GM18499 (cell line): Measurements from ENCODE around the gene BMP8A.
"Not testable (repeated sequence)": the region's sequence is repeated elsewhere in the genome, so short reads cannot be mapped to it uniquely, and the experiment has no call there.

Source experiments
- ATAC-seq: cut with Tn5 transposase; IDR thresholded peaks from one replicate; pipeline ENCODE4 v1.9.1; 2021; ENCODE audit warnings: moderate number of reproducible peaks; ENCODE audit not compliant: insufficient read depth, unreplicated experiment

BMP8A gene

DNA sequence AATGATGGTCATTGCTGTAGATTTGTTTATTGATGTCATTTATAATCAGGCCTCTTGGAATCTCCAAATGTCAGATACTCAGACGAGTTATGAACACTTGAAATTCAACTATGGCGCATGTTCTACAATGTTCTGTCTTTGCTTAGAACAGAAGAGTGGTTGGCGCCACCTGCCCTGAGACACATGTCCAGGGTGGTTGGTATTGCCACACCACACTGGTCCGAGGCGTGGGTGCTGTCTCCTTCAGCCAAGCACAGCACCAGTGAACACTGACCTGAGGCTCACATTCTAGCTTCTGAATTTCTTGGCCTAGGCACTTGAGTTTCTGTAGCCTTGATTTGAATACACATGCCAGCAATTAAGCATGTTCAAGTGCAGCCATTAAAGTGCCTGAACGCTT lies 10.1 kb upstream of the BMP8A start:
- no peak for ATAC-seq

DNA sequence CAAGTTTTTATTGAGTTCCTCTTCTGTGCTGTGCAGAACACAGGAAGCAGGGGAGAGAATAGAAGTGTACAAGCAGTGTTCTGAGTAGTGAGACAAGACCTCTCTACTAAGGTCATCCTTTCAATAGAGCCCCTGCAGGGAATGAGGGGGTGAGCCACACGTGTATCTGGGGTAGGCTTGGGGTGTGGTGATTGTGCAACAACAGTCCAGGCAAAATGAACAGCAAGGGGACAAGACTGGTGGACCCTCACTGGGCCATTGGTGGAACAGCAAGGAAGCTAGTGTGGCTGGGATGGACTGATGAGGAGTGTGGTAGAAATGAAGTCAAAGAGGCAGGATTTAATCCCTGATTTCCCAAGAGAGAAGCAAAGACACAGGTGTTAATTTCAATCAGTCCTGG lies 8.2 kb upstream of the BMP8A start:
- no peak for ATAC-seq

DNA sequence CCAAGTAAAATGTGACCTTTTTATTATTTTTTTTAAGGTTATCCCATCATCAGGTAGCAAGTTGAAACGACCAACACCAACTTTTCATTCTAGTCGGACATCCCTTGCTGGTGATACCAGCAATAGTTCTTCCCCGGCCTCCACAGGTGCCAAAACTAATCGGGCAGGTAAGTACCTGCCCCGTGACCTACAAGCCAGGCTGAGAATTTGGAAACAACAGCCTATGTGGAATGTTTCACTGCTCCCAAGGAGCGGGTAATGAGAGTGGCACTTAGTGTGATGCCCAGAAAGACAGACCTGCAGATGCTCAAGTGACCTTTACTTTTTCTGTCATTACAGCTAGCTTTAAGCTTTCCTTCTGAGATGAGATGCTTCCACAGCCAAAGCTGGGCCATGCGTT lies 6.9 kb upstream of the BMP8A start:
- ATAC-seq, result no peak

DNA sequence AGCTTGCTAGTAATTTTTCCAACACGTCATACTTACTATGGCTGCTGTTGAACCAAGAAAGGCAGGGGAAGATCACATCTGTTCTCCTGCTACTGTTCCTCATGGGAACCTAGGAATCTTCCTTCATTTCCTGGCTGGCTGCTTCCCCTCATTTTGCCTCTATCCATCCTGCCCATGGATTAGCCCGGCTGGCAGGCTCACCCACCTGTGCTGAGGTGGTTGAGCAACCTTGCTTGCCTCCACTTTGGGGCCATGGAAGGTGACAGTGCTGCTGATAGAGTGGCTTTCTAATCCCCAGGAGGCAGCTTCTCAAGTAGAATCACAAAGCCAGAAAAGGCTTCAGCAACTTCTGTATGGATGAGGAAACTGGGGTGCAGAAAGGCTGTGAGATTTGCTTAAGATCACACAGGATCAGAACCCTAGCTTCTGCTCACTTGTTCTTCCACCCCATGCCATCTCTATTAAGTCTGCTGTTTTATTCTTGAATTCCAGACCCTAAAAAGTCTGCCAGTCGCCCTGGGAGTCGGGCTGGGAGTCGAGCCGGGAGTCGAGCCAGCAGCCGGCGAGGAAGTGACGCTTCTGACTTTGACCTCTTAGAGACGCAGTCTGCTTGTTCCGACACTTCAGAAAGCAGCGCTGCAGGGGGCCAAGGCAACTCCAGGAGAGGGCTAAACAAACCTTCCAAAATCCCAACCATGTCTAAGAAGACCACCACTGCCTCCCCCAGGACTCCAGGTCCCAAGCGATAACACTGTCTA lies 6.2 kb upstream of the BMP8A start:
- no peak for ATAC-seq

DNA sequence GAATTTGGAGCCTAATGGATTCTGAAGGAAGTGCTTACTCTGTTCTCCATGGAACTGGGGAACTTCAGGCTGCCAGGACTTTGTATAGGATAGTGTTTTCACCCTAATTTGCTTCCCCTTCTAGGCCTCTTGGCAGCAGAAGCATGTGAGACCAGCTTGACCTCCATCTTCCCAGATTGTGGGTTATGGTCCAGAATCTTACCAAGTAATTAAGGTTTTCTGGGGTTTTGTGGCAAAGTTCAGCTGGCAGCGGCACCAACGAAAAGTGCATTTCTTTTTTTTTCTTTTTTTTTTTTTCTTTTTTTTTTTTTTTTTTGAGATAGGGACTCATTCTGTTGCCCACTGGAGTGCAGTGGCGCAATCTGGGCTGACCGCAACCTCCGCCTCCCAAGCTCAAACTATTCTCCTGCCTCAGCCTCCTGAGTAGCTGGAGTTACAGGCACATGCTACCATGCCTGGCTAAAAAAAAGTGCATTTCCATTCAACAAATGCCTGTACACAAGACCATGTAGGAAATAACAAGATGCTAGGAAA lies 3.4 kb upstream of the BMP8A start:
- ATAC-seq, result no peak

DNA sequence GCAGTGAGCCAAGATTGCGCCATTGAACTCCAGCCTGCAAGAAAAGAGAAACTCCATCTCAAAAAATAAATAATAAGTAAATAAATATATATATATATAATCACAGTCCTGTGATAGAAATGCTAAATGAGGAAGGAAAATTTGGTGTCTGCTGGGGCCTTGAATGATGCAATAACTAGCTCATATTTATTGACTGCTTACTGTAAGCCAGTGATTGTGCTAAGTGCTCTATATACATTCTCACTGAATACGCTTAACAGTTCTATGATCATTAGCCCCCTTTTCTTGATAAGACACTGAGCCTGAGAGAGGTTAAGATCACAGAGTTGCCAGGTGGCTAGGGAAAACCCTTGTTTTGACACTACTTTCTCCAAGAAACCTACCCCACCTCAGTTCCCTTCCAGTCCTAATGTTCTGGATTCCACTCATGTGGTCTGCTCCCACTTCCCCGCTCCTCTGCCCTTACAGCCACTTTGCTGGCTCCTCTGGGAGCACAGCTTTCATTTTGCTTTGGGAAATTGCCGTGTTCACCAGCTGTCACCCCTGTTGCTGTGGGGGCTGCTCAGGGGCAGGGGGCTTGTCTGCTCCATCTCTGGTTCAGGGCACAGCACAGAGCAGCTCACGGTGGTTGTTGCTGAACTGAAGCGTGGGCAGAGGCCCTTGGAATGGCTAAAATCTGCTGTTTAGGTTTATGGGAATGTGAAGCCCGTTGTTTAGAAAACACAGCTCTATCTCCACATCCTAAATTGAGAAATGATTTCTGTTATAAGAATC lies 2.5 kb upstream of the BMP8A start:
- ATAC-seq, result no peak

DNA sequence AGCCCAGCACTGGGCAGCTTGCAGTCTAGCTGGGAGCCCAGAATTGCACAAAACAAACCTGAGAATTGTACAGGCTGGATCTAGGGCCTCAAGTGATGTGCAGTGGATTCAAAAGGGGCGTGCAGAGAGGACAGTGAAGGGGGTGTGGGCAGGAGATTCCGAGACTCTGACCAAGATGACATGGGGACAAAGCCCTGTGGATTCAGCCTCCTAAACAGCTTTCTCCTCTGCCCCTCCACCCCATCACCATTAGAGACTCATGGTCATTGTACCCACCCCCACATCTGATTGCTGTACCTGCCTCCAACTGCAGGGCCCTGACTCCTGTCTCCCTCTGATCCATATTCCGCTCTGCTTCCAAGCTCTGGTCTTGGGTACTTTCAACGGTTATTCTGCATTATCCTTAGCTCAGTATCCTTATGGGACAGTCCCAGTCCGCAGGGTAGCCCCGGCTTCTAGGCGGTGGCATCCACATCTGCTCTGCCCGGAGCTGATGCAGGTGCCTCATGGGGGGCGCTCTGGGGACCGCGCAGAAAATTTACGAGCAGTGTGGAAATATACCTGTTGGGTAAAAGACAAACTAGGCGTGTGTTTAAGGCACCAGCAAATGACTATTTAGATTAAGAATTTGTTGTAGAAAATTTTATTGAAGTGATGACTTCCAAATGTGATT lies 1.7 kb upstream of the BMP8A start:
- no peak for ATAC-seq

DNA sequence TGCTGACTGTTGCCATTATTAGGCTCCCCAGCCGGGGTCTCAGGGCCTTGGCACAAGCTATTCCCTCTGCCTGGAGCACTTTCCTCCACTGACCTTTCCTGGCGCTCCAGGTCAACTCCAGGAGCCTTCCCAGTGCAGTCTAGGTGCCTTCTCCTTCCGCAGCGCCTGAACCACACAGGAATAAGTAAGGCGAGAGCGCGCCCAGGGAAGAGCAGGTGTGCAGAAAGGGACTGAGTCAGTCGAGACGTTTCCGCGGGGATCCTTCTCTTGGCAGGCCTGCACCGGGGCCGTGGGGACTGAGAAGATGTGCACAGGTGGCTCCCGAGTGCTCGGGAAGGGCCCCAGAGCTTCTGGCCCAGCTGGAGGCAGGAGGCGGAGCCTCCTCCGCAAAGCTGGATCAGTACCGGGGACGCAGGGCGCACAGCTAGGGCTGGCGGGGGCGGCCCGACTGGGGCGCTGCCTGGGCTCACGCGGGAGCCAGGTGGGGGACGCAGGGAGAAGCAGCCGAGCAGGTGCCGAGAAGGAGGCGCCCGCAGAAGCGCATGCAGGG lies 765 bp upstream of the BMP8A start:
- ATAC-seq, result no peak

DNA sequence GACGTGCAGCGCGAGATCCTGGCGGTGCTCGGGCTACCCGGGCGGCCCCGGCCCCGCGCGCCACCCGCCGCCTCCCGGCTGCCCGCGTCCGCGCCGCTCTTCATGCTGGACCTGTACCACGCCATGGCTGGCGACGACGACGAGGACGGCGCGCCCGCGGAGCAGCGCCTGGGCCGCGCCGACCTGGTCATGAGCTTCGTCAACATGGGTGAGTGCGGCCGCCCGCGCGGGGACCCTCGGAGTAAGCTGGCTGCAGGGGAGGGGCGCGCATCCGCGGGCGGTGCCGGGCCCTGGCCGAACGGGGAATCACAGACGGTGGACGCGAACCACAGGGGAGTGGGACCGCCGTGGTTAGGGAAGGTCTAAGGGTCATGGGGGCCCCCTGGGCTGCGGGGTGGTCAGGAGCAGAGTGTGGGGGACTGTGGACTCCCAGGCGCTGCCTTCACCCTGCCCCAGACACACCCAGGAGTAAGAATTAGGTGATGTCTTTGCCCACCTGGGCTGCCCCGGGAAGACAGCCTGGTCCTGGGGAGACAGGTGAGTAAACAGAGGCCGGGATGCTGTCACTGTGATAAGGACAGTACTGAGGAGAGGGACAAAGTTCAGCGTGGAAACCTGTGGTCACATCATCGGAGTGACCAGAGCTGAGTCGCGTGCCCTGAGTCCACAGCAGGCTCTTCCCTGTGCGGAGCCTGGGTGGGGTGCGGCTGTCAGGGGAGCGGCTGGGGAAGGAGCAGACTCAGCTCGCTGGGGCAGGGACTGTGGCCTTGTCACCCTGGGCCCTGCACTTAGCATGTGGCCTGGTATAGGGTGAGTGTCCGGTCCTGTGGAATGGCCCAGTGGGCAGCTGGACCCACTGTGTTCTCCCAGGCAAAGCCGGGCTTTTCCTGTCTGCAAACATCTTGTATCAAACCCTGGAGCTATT lies 944 bp downstream of the BMP8A start:
- not testable (repeated sequence) for ATAC-seq

DNA sequence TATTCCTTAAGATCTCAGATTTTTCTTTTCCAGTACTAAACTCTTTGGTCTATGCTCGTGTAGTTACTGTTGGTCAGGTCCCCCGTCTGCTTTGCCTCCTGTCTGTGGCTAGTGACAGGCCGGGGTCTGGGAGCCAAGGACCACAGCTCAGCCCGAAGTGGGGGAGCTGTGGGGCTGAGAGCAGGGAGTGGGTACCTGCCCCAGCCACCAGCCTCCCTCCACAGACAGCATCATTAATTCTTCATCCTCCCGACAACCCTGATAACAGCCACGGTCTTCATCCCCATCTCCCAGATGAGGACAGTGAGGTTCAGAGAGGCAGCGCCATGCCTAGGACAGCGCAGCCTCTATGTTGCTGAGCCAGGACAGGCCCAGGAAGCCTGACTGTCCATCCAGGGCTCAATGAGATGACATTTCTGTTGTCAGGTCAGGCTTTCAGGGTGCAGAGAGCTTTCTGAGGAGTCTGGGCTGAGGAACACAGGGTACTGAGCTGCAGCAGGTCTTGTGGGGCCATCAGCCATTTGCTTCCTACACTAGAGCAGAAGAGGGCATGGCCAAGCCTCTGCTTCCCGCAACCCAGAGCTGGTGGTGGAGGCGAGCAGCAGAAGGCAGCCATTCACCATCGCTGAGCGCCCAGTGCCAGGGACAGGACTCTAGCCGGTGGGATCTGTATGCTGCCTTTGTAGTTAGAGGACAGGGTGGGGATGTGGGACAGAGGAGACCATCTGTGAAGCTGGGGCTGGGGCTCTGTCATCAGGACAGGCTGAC lies 1.8 kb downstream of the BMP8A start:
- ATAC-seq, result not testable (repeated sequence)

DNA sequence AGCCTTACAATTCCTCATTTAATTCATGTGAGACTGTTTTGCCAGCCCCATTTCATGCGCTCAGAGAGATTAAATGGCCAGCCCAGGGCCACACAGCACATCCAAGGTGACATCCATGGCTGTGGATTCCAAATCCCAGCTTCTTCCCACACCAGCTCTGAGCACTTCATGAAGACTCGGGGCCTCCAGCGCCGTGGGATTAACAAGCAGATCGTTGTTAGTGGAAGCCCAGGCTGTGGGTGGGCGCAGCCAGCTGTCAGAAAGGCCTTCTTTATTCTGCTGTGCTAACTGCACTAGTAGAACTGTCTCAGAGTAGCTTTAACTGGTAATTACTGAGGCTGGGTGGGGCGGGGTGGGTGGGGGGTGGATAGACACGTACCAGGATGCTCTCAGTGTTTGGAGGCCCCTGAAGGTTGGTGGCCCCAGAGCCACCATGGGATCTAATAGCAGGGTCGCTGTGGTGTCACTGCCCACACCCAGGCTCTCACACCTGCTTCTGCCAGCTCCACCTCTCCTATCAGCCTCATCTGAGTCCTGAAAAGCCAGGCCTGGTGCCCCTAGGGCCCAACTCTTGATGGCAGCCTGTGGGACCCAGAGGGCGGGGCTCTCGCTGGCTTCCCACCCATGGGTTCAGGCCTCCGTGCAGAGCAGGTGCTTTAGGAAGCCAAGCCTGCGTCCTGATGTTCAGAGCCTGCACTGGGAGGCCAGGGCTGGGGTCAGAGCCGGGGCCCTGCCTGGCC lies 3.4 kb downstream of the BMP8A start:
- ATAC-seq, result no peak

DNA sequence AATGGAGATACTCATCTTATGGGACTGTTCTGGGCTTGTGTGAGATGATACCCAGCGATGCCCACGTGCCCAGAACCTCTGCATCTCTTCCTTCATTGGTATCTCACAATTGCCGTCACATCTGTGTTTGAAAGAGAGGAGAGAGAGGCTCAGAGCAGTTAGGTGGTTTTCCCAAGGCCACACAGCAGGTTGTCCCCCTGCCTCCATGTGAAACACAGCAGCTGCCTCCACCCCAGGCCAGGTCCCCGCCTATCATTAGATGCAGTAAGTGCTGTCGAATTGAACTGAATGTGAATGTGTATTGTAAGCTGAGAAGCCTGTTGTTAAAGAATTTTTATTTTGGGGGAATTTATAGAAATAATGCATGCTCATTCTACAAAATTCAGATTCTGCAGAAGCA lies 5.1 kb downstream of the BMP8A start:
- not testable (repeated sequence) for ATAC-seq

DNA sequence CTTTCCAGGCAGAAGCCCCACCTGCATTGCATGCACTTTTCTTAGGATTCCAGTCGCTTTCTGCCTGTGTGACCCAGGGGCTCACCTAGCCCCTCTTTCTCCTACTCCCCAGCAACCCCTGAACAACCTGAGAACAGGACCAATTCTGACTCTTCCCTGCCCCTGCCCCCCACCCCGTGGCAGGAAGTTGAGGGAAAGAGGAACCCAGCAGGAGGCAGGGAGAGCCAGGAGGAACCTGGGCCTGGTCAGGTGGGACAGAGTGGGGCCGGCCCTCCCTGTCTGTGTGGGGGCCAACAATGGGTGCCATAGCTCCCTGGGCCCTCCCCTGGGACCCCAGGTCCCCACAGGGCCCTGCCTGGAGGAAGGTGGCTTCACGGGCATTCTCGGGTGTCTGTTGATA lies 6.1 kb downstream of the BMP8A start:
- no peak for ATAC-seq

DNA sequence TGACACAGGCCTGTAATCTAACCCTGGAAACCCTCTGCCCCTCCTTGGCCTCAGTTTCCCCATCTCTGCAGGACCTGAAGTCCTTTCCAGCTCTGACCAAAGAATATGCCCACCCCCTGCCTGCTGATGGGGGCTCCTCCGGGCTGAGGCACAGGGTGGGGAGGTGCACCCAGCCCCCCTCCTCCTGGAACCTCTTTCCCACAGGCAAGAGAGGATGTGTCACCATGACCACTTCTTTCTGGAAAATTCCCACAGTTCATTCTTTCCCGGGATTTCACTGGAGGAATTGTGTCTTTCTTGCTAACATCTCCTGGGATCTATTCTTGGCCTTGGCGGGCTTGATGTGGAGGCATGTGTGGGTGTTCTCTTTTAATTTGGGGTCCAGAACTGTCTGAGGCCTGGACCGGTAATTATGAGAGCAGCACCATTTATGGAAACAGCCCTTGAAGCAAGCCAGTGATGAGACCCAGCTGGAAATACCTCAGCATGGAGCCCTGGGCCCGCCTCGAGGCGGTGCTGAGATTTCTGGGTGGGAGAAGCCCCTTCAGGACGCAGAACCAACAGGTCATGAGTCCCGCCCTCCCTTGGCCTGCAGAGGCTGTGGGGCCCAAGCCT lies 6.8 kb downstream of the BMP8A start:
- ATAC-seq, result not testable (repeated sequence)

DNA sequence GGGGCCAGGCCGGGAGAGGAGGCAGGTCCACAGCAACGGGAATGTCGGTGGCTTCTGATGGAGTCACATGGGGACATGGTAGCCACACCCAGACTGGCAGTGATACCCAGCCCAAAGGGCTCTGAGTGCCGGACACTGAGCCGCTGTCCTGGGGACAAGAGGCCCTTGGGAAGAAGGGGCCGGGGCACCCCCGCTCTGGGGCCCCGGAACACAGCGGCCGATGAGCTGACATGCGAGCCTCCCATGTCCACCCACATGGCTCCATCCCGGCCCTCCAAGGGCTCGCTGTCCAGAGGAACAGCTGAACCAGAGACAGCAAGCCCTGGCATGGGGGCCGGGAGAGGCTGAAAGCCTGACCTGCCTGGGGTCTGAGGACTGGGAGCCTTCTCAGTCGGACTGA lies 7.4 kb downstream of the BMP8A start:
- not testable (repeated sequence) for ATAC-seq

DNA sequence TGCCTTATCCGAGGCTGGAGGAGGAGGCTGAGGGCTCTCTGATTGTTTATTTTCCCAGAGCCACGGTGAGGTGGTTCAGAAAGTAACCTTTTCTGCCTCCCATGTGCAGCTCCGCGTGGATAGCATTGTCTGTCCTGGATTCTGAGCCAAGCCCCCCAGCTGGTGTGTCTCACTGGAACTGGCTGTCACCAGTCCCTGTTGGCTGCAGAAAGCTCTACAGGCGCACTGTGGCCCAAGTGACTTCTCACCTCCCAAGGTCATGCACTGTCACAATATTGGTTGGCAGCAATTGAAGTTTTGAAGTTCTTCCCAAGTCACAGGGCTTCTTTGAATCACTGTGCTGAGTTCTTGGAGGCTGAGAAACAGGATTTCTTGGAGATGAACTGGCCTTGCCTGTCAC lies 8.2 kb downstream of the BMP8A start:
- no peak for ATAC-seq

DNA sequence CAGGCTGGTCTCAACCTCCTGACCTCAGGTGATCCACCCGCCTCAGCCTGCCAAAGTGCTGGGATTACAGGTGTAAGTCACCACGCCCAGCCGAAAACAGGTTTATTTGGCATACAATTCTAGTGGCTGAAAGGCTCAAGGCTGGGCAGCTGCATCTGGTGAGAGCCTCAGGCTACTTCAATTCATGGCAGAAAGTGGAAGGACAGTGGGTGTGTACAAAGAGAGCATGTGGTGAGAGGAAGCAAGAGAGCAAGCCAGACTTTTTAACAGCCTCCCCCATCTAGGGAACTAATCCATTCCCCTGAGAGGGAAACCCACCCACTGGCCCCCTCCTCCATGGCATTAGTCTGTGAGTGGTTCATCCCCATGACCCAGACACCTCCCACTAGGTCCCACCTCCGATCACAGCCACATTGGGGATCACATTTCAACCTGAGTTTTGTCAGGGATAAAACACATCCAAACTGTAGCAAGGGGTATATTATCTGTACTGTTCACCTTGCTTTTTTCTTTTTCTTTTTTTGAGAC lies 9.5 kb downstream of the BMP8A start:
- no peak for ATAC-seq

DNA sequence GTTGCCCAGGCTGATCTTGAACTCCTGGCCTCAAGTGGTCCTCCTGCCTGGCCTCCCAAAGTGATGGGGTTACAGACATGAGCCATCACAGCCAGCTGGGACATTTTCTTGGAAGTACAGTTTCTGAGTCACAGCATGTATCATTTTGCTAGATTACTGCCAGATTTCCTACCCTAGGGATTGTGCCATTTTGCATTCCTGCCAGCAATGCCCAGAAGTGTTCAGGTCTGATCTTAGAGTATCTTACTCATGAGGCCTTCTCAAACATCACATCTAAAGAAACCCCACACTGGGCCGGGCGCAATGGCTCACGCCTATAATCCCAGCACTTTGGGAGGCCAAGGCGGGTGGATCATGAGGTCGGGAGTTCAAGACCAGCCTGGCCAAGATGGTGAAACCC lies 10.2 kb downstream of the BMP8A start:
- no peak for ATAC-seq
